COLO668 (cell line): ENCODE data around the gene ZNF566.

Experiments used
- DNase-seq: peaks from one replicate; lab custom pipeline; 2025; ENCODE audit not compliant: unreplicated experiment; lab: John Stamatoyannopoulos, UW

Gene ZNF566

GRCh38 chr19:36449059-36449670 is 40.2 kb downstream of the ZNF566 start:
- DNase-seq: no peak

- DNase-seq: no peak
These were observed 48.0 kb downstream of the ZNF566 start for GRCh38 chr19:36441339-36441738.

DNA sequence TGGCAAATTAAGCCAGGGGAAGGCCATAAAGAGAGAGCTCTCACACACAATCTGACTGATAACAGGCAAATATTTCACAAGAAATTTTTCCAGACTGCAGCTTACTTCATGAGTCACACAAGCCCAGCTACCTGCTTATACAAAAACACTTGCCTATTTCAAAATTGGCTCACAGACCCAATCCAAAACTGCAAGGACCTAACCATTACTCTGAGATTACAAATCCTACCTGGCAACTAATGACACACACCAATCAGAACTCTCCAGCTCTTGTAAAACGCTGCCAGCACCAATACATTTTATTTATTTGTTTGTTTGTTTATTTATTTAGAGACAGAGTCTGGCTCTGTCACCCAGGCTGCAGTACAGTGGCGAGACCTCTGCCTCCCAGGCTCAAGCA is 52.8 kb downstream of the ZNF566 start:
- no peak for DNase-seq

- no peak for DNase-seq
These were observed 65.4 kb downstream of the ZNF566 start for GRCh38 chr19:36423925-36424324.

DNA sequence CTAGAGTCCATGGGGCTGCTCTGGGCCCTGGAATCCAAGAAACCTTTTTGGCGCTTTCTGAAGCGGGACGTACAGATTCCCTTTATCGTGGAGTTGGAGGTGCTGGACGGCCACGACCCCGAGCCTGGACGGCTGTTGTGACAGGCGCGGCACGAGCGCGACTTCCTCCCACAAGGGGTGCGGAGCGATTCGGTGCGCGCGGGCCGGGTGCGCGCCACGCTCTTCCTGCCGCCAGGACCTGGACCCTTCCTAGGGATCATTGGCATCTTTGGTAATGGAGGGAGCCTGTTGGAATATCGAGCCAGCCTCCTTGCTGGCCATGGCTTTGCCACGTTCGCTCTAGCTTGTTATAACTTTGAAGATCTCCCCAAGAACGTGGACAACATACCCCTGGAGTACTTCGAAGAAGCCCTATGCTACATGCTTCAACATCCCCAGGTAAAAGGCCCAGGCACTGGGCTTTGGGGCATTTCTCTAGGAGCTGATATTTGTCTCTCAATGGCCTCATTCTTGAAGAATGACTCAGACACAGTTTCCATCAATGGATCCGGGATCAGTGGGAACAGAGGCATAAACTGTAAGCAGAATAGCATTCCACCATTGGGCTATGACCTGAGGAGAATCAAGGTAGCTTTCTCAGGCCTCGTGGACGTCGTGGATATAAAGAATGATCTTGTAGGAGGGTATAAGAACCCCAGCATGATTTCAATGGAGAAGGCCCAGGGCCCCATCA is 67.4 kb downstream of the ZNF566 start:
- peak; percentile 69 for DNase-seq

DNA sequence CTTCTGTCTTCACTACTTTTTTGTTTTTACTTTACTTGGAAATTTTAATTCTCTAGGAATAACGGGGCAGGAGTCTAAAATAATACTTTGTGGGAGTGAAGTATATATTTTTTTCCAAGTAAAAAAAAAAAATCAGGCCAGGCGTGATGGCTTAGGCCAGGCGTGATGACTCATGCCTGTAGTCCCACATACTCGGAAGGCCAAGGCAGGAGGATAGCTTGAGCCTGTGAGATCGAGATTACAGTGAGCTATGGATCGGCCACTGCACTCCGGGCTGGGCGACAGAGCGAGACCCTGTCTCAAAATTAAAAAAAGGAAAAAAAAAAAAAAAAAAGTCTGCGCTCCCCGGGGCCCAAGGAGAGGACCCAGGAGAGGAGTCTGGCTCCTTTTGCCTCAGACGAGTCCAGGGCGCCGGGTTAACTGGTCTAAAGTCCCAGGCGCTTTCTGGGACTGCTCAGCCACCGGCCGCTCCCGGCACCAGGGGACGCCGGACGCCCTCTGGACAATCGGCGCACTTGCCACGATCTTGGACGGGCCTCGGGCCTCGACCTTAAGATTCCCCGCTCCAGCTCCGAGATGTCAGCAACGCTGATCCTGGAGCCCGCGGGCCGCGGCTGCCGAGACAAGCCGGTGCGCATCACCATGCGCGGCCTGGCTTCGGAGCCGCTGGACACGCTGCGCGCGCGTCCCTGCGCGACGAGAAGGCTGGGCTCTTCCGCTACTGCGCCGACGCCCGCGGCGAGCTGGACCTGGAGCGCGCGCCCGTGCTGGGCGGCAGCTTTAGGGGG is 68.2 kb downstream of the ZNF566 start:
- peak; percentile 82 for DNase-seq

GRCh38 chr19:36418287-36419001 is 70.9 kb downstream of the ZNF566 start, which contains the start of gene ZFP82:
ZFP82 (minus strand) TSS chr19:36418644; CDS start chr19:36409789, 8,855 bp downstream.
- DNase-seq: peak; percentile 84

DNA sequence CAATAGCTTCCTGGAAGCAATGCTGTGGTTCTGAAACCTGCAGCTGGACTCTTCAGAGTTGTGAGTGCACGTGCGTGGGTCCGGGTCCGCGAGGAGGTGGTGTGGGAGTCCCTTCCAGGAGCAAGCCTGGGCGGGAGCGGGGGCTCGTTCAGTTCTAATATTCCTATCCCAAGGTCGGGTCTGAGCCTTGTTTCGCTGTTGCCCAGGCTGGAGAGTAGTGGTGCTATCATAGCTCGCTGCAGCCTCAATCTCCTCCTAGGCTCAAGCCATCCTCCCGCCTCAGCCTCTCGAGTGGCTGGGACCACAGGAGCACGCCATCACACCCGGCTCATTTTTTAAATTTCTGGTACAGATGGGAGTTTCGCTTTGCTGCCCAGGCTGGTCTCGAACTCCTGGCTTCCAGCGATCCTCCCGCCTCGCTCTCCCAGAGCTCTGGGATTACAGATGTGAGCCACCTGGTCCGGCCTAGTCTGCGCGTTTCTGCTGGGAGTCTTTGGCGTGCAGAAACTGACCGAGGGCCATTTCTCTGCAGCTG is 71.5 kb downstream of the ZNF566 start:
- DNase-seq: peak; percentile 51

- DNase-seq: no peak
These were observed 79.5 kb downstream of the ZNF566 start for GRCh38 chr19:36409841-36410240.

DNA sequence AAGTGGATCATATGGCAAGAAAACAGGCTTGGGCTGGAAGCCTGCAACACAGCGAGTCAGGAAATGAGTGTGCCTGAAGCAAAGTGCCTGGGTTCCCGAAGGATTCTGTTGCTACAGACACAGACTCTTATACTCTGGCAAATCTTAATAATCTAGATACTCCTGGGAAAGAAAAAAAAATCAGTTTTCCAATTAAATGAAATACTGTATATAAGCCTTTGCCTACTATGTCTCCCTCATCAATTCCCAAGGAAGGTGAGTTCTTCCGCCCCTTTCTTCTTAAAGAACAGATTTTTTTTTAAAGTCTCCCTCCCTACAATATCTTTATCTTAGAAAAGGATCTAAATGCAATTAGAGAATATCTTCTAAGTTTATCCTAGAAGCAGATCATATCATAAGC is 81.3 kb downstream of the ZNF566 start:
- DNase-seq: no peak

GRCh38 chr19:36404498-36404897 is 84.9 kb downstream of the ZNF566 start:
- DNase-seq: no peak

DNA sequence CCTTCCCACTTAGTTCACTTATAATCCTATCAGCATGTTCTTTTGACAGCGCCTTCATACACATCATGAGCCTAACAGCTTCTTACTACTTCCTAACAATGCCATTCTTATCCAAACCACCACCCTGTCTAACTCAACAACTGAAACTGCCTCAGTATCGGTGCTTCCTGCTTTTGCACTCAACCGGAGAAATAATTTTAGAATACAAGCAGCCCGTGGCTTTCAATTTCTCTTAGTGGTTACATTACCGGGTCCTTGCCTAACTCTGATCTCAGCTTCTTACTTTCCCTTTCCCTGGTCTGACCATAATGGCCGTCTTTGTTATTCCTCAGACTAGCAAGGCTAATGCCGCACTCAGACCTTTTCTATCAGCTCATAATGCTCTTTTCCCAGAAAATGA is 87.9 kb downstream of the ZNF566 start:
- DNase-seq: no peak

DNA sequence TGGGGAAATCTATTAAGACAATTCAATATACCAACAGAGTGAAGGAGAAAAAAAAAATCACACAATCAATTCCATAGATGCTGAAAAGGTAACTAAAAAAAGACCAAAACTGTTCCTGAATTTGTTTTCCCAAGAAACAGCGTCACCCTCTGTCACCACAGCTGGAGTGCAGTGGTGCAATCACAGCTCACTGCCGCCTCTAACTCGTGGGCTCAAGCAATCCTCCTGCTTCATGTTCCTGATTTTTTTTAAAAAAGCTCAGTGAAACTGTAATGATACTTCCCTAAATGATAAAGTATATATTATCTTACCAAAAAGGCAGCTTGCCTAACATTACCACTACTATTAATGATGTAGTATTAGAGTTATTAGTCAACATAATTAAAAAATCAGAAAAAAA is 90.8 kb downstream of the ZNF566 start:
- no peak for DNase-seq
